ENCODE data around the gene NTPCR.

The NTPCR gene

GRCh38 chr1:233005156-233005555, 54.7 kb downstream of the NTPCR start:
- H3K4me3 ChIP-seq (ENCODE audit: low read length), result no peak overlapping the region
- TF ChIP-seq, protein P1, sequence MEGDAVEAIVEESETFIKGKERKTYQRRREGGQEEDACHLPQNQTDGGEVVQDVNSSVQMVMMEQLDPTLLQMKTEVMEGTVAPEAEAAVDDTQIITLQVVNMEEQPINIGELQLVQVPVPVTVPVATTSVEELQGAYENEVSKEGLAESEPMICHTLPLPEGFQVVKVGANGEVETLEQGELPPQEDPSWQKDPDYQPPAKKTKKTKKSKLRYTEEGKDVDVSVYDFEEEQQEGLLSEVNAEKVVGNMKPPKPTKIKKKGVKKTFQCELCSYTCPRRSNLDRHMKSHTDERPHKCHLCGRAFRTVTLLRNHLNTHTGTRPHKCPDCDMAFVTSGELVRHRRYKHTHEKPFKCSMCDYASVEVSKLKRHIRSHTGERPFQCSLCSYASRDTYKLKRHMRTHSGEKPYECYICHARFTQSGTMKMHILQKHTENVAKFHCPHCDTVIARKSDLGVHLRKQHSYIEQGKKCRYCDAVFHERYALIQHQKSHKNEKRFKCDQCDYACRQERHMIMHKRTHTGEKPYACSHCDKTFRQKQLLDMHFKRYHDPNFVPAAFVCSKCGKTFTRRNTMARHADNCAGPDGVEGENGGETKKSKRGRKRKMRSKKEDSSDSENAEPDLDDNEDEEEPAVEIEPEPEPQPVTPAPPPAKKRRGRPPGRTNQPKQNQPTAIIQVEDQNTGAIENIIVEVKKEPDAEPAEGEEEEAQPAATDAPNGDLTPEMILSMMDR (IDR thresholded peaks at IDR 0.05; ENCODE audit: insufficient read depth, low read depth, low read length, missing control alignments), result no peak
- DNase-seq (ENCODE audit: low read depth), result no peak

DNA sequence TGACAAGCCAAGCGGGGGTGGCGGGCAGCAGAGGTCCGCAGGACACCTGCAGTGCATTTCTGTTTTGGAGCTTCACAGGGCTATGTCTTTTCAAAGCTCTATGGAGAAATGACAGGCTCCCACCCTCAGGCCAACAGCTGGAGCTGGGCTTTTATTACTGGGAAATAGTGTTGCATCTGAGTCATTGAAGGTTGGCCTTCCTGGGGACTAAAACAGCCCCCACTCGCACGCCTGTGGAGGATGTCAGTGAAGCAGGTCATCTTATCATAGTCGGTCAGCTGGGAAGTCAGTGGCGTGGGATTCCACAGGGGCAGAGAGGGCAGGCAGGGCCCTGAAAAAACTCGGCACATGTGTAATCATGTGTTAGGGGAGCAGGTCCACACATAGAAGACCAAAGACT, 55.3 kb downstream of the NTPCR start:
- no peak overlapping the region for H3K4me3 ChIP-seq (ENCODE audit: low read length)
- DNase-seq (ENCODE audit: low read depth), result no peak
- TF ChIP-seq, protein P1 (IDR thresholded peaks at IDR 0.05; ENCODE audit: insufficient read depth, low read depth, low read length, missing control alignments), result no peak

DNA sequence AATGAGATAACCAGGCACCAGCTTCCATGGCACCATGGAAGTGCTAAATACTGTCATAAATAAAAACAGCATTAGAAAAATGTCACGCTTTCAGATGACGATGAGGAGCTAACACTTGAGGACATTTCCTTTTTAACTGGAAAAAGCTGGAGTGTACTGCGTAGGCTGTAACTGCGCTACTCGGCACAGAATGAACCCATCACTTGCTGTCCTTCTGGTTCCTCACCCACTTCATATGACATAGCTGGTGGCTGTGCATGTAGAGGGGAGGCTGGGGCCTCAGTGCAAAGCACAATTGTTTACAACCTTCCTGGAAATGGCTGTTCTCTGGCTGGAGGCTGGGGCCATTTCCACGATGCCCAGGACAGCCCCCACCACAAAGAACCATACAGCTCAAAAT, 55.7 kb downstream of the NTPCR start:
- no peak for DNase-seq (ENCODE audit: low read depth)
- TF ChIP-seq, protein P1 (IDR thresholded peaks at IDR 0.05; ENCODE audit: insufficient read depth, low read depth, low read length, missing control alignments), result no peak
- no peak overlapping the region for H3K4me3 ChIP-seq (ENCODE audit: low read length)

- no peak overlapping the region for H3K4me3 ChIP-seq (ENCODE audit: low read length)
- DNase-seq (ENCODE audit: low read depth), result no peak
- TF ChIP-seq, protein P1 (IDR thresholded peaks at IDR 0.05; ENCODE audit: insufficient read depth, low read depth, low read length, missing control alignments), result no peak
Observed at GRCh38 chr1:233006541-233006973, 56.1 kb downstream of the NTPCR start.

DNA sequence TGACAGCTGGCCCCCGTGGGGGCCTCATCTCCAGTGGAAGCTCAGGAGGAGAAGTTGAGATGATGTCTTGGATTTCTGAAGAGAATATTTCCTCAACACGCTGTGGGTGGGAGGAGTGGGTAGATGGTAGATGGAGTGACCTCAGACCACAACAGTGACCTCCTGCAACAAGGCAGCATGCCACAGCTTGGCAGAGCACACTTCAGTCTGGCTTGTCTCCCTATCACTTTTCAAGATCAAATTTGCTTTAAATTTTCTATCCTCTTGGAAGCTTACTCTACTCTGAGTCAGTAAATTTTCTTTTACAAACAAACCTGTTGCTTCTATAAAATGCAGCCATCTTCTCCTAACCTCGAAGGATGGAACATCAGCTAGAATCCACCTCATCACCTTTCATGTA, 59.7 kb downstream of the NTPCR start:
- no peak overlapping the region for H3K4me3 ChIP-seq (ENCODE audit: low read length)
- DNase-seq (ENCODE audit: low read depth), result no peak
- TF ChIP-seq, protein P1 (IDR thresholded peaks at IDR 0.05; ENCODE audit: insufficient read depth, low read depth, low read length, missing control alignments), result no peak

DNA sequence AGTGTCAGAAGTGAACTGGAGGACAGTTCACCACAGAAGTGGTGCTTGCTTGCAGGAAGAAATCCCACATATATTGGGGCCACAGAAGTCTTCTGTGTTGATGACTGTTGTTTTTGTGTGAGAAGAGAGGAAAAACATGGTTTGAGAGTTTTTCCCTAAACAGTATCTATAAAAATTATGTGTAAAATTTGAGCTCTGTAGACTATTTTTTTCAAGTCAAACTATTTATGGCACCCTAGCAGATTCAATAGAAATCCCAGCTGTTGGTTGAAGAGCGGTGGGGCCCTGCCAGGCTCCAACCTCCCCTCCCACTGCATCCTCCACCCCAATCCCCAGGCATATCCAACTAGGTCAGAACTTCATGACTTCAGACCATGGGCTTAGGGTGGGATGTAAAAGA, 61.6 kb downstream of the NTPCR start:
- DNase-seq (ENCODE audit: low read depth), result no peak
- TF ChIP-seq, protein P1 (IDR thresholded peaks at IDR 0.05; ENCODE audit: insufficient read depth, low read depth, low read length, missing control alignments), result no peak
- H3K4me3 ChIP-seq (ENCODE audit: low read length), result no peak overlapping the region

DNA sequence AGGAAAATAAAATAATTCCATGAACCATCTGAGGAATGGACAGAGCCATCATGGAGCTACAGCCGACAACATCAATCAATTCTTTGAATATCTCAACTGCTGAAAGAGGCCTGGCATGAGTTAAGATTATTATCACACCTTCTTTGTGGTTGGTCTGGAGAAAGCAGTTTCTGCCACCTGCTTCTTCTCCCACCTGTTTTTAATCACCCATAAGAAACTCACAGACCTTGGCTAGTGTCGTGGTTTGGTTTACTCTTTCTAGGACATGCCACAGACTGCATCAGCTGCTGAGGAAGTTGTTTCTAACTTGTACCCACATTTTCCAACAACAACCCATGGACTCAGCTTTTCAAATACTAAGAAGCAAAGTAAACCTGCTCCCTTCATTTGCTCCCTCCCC, 65.6 kb downstream of the NTPCR start:
- no peak for DNase-seq (ENCODE audit: low read depth)

More for the DNA sequence above, 65.6 kb downstream of the NTPCR start:
- H3K4me3 ChIP-seq (ENCODE audit: low read length), result no peak overlapping the region
- TF ChIP-seq, protein P1 (IDR thresholded peaks at IDR 0.05; ENCODE audit: insufficient read depth, low read depth, low read length, missing control alignments), result no peak

Data from epithelial cell of esophagus (primary cell).